Gastrocnemius medialis (tissue), 4 donors: ENCODE data around the gene KCNK6. TPM values are rescaled to one million over a fixed set of nuclear protein-coding genes. Genes with fewer than 3 reads are reported as not detected.

Experiments
- ATAC-seq, 2 donors: fragments of 150-250 bp; one replicate each; pipeline ENCODE4 v1.9.1; 2016
- DNase-seq, 2 donors: peaks; one replicate each; pipeline ENCODE4 v3.0.0-alpha.2; 2019
- H3K27ac ChIP-seq, 4 donors: fragments of 200-600 bp; sonication (generic); 1 replicate in 1 of 4; 2 replicates in 3 of 4; pipeline ENCODE4 v1.5.1; 2016 to 2018; ENCODE audit warnings: mild to moderate bottlenecking in 2 of 4, moderate library complexity in 1 of 4
- H3K27me3 ChIP-seq, 3 donors: fragments of 200-600 bp; sonication (generic) in 2 of 3; 1 replicate in 1 of 3; 2 replicates in 2 of 3; pipeline versions ENCODE4 v1.5.1 to v1.6.0; 2016 to 2019; ENCODE audit warnings: mild to moderate bottlenecking in 1 of 3, moderate library complexity in 1 of 3
- H3K36me3 ChIP-seq, 2 donors: fragments of 200-600 bp; sonication (generic) in 1 of 2; one replicate each; pipeline ENCODE4 v1.5.1; 2017 to 2018
- H3K4me1 ChIP-seq, 2 donors: fragments of 200-600 bp; sonication (generic) in 1 of 2; one replicate each; pipeline ENCODE4 v1.5.1; 2016 to 2017; ENCODE audit warnings: mild to moderate bottlenecking in 2 of 2
- H3K4me3 ChIP-seq, 4 donors: fragments of 200-600 bp; sonication (generic) in 3 of 4; 1 replicate in 1 of 4; 2 replicates in 3 of 4; pipeline ENCODE4 v1.5.1; 2016 to 2019; ENCODE audit warnings: mild to moderate bottlenecking in 2 of 4
- H3K9me3 ChIP-seq, 3 donors: fragments of 200-600 bp; sonication (generic) in 2 of 3; 1 replicate in 1 of 3; 2 replicates in 2 of 3; pipeline ENCODE4 v1.5.1; 2016 to 2019
- POLR2A ChIP-seq, 2 donors: fragments of 450-650 bp; IDR thresholded peaks; one replicate each; pipeline ENCODE4 v1.6.1; 2017; ENCODE audit warnings: antibody characterized with exemption in 2 of 2, mild to moderate bottlenecking in 2 of 2, moderate library complexity in 2 of 2
- in situ Hi-C, 4 donors: fragments of 200-750 bp; cut with MboI; loops; one replicate each; pipeline versions ENCODE4 v1.15.0 to v1.8.0; 2017; ENCODE audit warnings: low sequenced_read_pairs in 4 of 4
- intact Hi-C: fragments of 100-400 bp; cut with DNase I; formaldehyde crosslinking; loops from one replicate; pipeline ENCODE4 v1.15.1; 2023; ENCODE audit warnings: low total_unique reads
- total RNA-seq, 4 donors: library from RNA; depleted of rRNA; stranded (reverse); fragments of >200 nt; gene quantifications; one replicate each; pipeline versions ENCODE4 v1.1.0 to v1.2.3, GENCODE V29; 2016
- TF ChIP-seq, protein P1 (sequence below), 5 experiments: fragments of 450-650 bp in 3 of 5; fragments of 200-600 bp in 2 of 5; sonication (generic) in 2 of 5; IDR thresholded peaks in 4 of 5; conservative IDR thresholded peaks in 1 of 5; 1 replicate in 4 of 5; 2 replicates in 1 of 5; pipeline ENCODE4 v1.5.1; 2016 to 2019; ENCODE audit warnings: antibody characterized with exemption in 5 of 5, mild to moderate bottlenecking in 3 of 5, moderate library complexity in 3 of 5

Gene KCNK6
- total RNA-seq, 4 donors from 2014 or later = 0.15 to 0.90 (median 0.41) TPM

DNA sequence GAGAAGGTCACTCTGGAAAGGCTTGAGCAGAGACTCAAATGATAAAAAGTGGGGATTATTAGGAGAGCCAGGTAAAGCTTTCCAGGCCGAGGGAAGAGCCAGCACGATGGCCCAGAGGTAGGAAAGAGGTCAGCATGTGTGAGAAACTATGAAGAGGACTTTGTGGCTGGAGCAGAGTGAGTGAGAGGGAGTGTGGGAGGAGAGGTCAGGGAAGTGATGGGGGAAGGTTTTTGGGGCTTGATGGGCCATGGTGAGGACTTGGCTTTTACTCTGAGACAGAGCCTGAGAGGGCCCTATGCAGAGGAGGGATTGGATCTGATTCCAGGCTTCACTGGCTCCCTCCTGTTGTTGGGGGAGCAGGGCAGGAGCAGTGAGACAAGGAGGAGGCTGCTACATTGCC lies 21.3 kb downstream of the KCNK6 start:
- DNase-seq (no peak), ATAC-seq (no peak)
- TF ChIP-seq POLR2A (IDR thresholded peaks at IDR 0.05) = no peak
- TF ChIP-seq, protein P1, sequence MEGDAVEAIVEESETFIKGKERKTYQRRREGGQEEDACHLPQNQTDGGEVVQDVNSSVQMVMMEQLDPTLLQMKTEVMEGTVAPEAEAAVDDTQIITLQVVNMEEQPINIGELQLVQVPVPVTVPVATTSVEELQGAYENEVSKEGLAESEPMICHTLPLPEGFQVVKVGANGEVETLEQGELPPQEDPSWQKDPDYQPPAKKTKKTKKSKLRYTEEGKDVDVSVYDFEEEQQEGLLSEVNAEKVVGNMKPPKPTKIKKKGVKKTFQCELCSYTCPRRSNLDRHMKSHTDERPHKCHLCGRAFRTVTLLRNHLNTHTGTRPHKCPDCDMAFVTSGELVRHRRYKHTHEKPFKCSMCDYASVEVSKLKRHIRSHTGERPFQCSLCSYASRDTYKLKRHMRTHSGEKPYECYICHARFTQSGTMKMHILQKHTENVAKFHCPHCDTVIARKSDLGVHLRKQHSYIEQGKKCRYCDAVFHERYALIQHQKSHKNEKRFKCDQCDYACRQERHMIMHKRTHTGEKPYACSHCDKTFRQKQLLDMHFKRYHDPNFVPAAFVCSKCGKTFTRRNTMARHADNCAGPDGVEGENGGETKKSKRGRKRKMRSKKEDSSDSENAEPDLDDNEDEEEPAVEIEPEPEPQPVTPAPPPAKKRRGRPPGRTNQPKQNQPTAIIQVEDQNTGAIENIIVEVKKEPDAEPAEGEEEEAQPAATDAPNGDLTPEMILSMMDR (IDR thresholded peaks at IDR 0.05 in 4 of 5, conservative IDR thresholded peaks at IDR 0.05 in 1 of 5) = no peak
- no peaks in the 10 kb centered on the region for H3K27me3 ChIP-seq
- in situ Hi-C loops = loop anchor here (25.0 kb wide), 2 partner anchors 204 to 429 kb away; partner anchors contain the start of genes SIPA1L3 (in 4 of the 4) and WDR87 (in 4 of the 4)
- no peaks in the 10 kb centered on the region for H3K9me3 ChIP-seq
- intact Hi-C loops = no loop called here
- peaks cover 5 to 7% of the 10 kb centered on the region in 2 donors for H3K4me1 ChIP-seq
- no peak overlapping the region for H3K4me3 ChIP-seq
- no peak overlapping the region for H3K27ac ChIP-seq
- no peaks in the 10 kb centered on the region for H3K36me3 ChIP-seq

DNA sequence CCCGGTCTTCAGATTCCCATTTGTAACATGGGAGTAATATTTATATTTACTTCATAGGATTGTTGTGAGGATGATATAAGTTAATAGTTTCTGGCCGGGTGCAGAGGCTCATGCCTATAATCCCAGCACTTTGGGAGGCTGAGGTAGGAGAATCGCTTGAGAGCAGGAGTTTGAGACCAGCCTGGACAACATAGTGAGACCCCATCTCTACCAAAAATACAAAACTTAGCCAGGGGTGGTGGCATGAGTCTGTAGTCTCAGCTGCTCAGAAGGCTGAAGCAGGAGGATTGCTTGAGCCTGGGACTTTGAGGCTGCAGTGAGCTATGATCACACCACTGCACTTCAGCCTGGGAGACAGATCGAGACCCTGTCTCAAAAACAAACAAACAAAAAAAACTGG lies 27.2 kb downstream of the KCNK6 start:
- Histone ChIP-seq H3K4me3 (no peak overlapping the region), H3K9me3 (no peaks in the 10 kb centered on the region), H3K27me3 (peaks cover 2 to 10% (median 7%) of the 10 kb centered on the region in 3 donors), H3K4me1 (no peaks in the 10 kb centered on the region), H3K36me3 (no peaks in the 10 kb centered on the region), H3K27ac (no peak overlapping the region)
- ATAC-seq (no peak), DNase-seq (no peak)
- in situ Hi-C loops (loop anchor here (25.0 kb wide), 2 partner anchors 210 to 435 kb away; partner anchors contain the start of genes SIPA1L3 (in 4 of the 4) and WDR87 (in 4 of the 4)), intact Hi-C loops (no loop called here)
- TF ChIP-seq POLR2A (IDR thresholded peaks at IDR 0.05) = no peak
- TF ChIP-seq, protein P1 (IDR thresholded peaks at IDR 0.05 in 4 of 5, conservative IDR thresholded peaks at IDR 0.05 in 1 of 5) = no peak

DNA sequence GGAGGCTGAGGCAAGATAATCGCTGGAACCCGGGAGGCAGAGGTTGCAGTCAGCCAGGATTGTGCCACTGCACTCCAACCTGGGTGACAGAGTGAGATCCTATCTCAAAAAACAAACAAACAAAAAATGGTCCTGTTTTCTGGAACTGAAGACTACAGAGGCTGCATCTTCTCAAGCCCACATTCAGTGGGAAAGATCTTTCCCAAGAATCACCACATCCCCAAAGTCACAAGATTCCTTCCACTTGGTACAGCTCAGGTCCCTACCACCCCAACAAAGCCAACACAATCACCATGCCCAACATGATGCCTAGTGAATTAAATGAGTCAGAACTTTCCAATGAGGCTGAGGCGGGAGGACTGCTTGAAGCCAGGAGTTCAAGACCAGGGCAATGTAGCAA lies 31.2 kb downstream of the KCNK6 start:
- ATAC-seq = no peak
- no peak for DNase-seq
- H3K9me3 ChIP-seq = no peaks in the 10 kb centered on the region
- in situ Hi-C loops (no loop called here), intact Hi-C loops (no loop called here)
- no peaks in the 10 kb centered on the region for H3K36me3 ChIP-seq
- no peak overlapping the region for H3K4me3 ChIP-seq
- no peaks in the 10 kb centered on the region for H3K4me1 ChIP-seq
- no peak overlapping the region for H3K27ac ChIP-seq
- peaks cover 8 to 28% (median 24%) of the 10 kb centered on the region in 3 donors for H3K27me3 ChIP-seq
- TF ChIP-seq, protein P1 (IDR thresholded peaks at IDR 0.05 in 4 of 5, conservative IDR thresholded peaks at IDR 0.05 in 1 of 5) = no peak
- TF ChIP-seq POLR2A (IDR thresholded peaks at IDR 0.05) = no peak

DNA sequence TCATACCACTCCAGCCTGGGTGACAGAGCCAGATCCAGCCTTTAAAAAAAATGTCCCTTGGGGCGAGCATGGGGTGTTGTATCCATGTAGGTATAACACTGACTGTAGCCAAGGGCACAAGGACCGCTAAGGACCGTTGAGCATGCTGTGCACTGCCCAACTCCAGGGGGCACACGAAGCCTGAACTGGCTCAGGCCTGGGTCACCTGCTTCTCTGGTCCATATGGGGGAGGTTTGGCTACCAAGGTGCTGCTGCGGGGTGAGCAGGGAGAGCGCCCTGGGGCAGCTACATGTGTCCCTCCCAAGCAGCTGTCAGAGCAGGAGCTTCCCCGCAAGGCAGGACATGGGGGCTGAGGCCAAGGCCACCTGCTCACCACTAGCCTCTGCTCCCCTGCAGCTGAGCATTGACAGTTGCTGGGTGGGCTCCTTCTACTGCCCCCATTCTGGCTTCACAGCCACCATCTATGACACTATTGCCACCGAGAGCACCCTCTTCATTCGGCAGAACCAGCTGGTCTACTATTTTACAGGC lies 32.3 kb downstream of the KCNK6 start:
- H3K27me3 ChIP-seq = peaks cover 13 to 35% (median 26%) of the 10 kb centered on the region in 3 donors
- ATAC-seq = peak in 1 of 2 donors; percentile 31
- intact Hi-C loops = no loop called here
- H3K27ac ChIP-seq = no peak overlapping the region
- H3K4me1 ChIP-seq = no peaks in the 10 kb centered on the region
- TF ChIP-seq, protein P1 (IDR thresholded peaks at IDR 0.05 in 4 of 5, conservative IDR thresholded peaks at IDR 0.05 in 1 of 5) = no peak
- TF ChIP-seq POLR2A (IDR thresholded peaks at IDR 0.05) = no peak
- no peak for DNase-seq
- no peak overlapping the region for H3K4me3 ChIP-seq
- in situ Hi-C loops = no loop called here
- no peaks in the 10 kb centered on the region for H3K9me3 ChIP-seq
- H3K36me3 ChIP-seq = no peaks in the 10 kb centered on the region

DNA sequence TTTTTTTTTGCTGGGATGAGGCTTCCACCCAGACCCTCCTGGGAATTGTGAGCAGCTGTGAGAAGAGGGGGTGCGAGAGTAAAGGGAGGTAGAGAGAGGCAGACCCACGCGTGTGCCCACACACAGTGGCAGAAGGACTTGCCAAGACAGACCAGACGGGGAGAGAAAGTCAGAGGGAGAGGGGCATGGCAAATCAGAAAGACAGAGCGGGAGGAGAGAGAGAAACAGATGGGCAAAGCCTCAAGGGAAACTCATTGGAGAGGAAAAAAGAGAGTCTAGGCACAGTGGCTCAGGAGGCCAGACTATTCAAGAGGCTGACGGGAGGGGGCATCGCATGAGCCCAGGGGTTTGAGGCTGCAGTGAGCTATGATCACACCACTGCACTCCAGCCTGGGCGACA lies 33.0 kb downstream of the KCNK6 start:
- intact Hi-C loops = no loop called here
- DNase-seq (no peak), ATAC-seq (no peak)
- Histone ChIP-seq H3K9me3 (no peaks in the 10 kb centered on the region), H3K4me1 (no peaks in the 10 kb centered on the region), H3K36me3 (no peaks in the 10 kb centered on the region), H3K27ac (no peak overlapping the region), H3K4me3 (no peak overlapping the region), H3K27me3 (peaks cover 13 to 35% (median 26%) of the 10 kb centered on the region in 3 donors)
- no peak for TF ChIP-seq POLR2A (IDR thresholded peaks at IDR 0.05)
- TF ChIP-seq, protein P1 (IDR thresholded peaks at IDR 0.05 in 4 of 5, conservative IDR thresholded peaks at IDR 0.05 in 1 of 5) = no peak
- in situ Hi-C loops = no loop called here
